Measurements from ENCODE around the gene ZFP1. TPM values are rescaled to one million over a fixed set of nuclear protein-coding genes. Genes with fewer than 3 reads are reported as not detected.
A peak's percentile ranks its signal among the peaks of the same experiment; 100 is the strongest.

ZFP1 gene
- total and polyA plus RNA-seq, 5 donors from 2014 or later, result 14.2 to 19.2 (median 16.5) TPM

- ATAC-seq (ENCODE audit: low read depth in 2 of 2), result no peak
- Histone ChIP-seq H3K27me3 (ENCODE audit: control insufficient read depth, insufficient read depth, low read length) (no peaks in the 10 kb centered on the region), H3K9me3 (ENCODE audit: control insufficient read depth in 2 of 2, low read length in 2 of 2) (no peaks in the 10 kb centered on the region), H3K27ac (ENCODE audit: insufficient read depth, low read length, poor library complexity, severe bottlenecking) (peak within 1 kb of the TSS; percentile 42), H3K4me1 (ENCODE audit: control insufficient read depth, insufficient read depth, low read length, poor library complexity, severe bottlenecking) (no peaks in the 10 kb centered on the region), H3K4me3 (ENCODE audit: low read depth, low read length) (peak within 1 kb of the TSS; percentile 87), H3K36me3 (ENCODE audit: control insufficient read depth, insufficient read depth, low read length) (no peaks in the 10 kb centered on the region)
- Mint-ChIP-seq H3K9me3 (no peaks in the 10 kb centered on the region), H3K27ac (peak within 1 kb of the TSS; percentile 94 to 98 (median 97)), H3K36me3 (no peaks in the 10 kb centered on the region), H3K4me1 (peaks cover 0 to 19% (median 5%) of the 10 kb centered on the region in 4 donors), H3K4me3 (peak within 1 kb of the TSS; percentile 67 to 91 (median 90)), H3K27me3 (no peaks in the 10 kb centered on the region)
- DNase-seq, result no peak
These were observed 70.1 kb downstream of the ZFP1 start, which contains the start of gene CTRB1 for GRCh38 chr16:75218256-75219076. Gene CTRB1, plus strand, starts transcription at chr16:75218988. Its CDS starts 20 bp downstream, at chr16:75219008.

- H3K27ac ChIP-seq (ENCODE audit: insufficient read depth, low read length, poor library complexity, severe bottlenecking), result peak overlapping the region; percentile 42
- Mint-ChIP-seq H3K27ac (peak overlapping the region; percentile 79 to 97 (median 94)), H3K27me3 (no peaks in the 10 kb centered on the region), H3K36me3 (no peaks in the 10 kb centered on the region), H3K9me3 (no peaks in the 10 kb centered on the region), H3K4me1 (peaks cover 0 to 19% (median 5%) of the 10 kb centered on the region in 4 donors), H3K4me3 (no peak overlapping the region)
- DNase-seq (no peak), ATAC-seq (ENCODE audit: low read depth in 2 of 2) (no peak)
- no peaks in the 10 kb centered on the region for H3K36me3 ChIP-seq (ENCODE audit: control insufficient read depth, insufficient read depth, low read length)
- H3K27me3 ChIP-seq (ENCODE audit: control insufficient read depth, insufficient read depth, low read length), result no peaks in the 10 kb centered on the region
- no peaks in the 10 kb centered on the region for H3K9me3 ChIP-seq (ENCODE audit: control insufficient read depth in 2 of 2, low read length in 2 of 2)
- no peak overlapping the region for H3K4me3 ChIP-seq (ENCODE audit: low read depth, low read length)
- H3K4me1 ChIP-seq (ENCODE audit: control insufficient read depth, insufficient read depth, low read length, poor library complexity, severe bottlenecking), result no peaks in the 10 kb centered on the region
These were observed 70.8 kb downstream of the ZFP1 start for GRCh38 chr16:75219088-75219487.

- no peaks in the 10 kb centered on the region for H3K4me1 ChIP-seq (ENCODE audit: control insufficient read depth, insufficient read depth, low read length, poor library complexity, severe bottlenecking)
- peak in 2 of 3 donors; percentile 37 to 75 for DNase-seq
- H3K27ac ChIP-seq (ENCODE audit: insufficient read depth, low read length, poor library complexity, severe bottlenecking), result peak overlapping the region; percentile 42
- Mint-ChIP-seq H3K4me1 (peaks cover 0 to 19% (median 5%) of the 10 kb centered on the region in 4 donors), H3K27me3 (no peaks in the 10 kb centered on the region), H3K27ac (peak overlapping the region; percentile 94 to 98 (median 97)), H3K36me3 (no peaks in the 10 kb centered on the region), H3K9me3 (no peaks in the 10 kb centered on the region), H3K4me3 (peak overlapping the region; percentile 67 to 91 (median 90))
- ATAC-seq (ENCODE audit: low read depth in 2 of 2), result peak; percentile 66 to 74
- H3K4me3 ChIP-seq (ENCODE audit: low read depth, low read length), result peak overlapping the region; percentile 87
- H3K9me3 ChIP-seq (ENCODE audit: control insufficient read depth in 2 of 2, low read length in 2 of 2), result no peaks in the 10 kb centered on the region
- no peaks in the 10 kb centered on the region for H3K36me3 ChIP-seq (ENCODE audit: control insufficient read depth, insufficient read depth, low read length)
- no peaks in the 10 kb centered on the region for H3K27me3 ChIP-seq (ENCODE audit: control insufficient read depth, insufficient read depth, low read length)
These were observed 71.5 kb downstream of the ZFP1 start for GRCh38 chr16:75219838-75220237.

Other genes with a start within 250 kb of the ZFP1 start
- gene WDR59, start 163.4 kb upstream of the ZFP1 start, total RNA-seq, result 89.2 TPM
- gene WDR59, start 163.4 kb upstream of the ZFP1 start, polyA plus RNA-seq, result 10 to 100 TPM; 11.4 to 14.9 (median 13.0) TPM
- gene ZNRF1, start 149.5 kb upstream of the ZFP1 start, total RNA-seq, result 15.1 TPM
- gene ZNRF1, start 149.5 kb upstream of the ZFP1 start, polyA plus RNA-seq, result 1 to 10 TPM; 3.2 to 8.6 (median 5.8) TPM
- not detected for gene LDHD, start 31.7 kb upstream of the ZFP1 start, total RNA-seq
- gene LDHD, start 31.7 kb upstream of the ZFP1 start, polyA plus RNA-seq, result under 1 TPM in 3 of 4 donors, not detected in 1; 0.10 to 0.32 (median 0.15) TPM
- gene CTRB2, start 58.6 kb downstream of the ZFP1 start, total RNA-seq, result not detected
- gene CTRB2, start 58.6 kb downstream of the ZFP1 start, polyA plus RNA-seq, result not detected
- gene CTRB1, start 70.5 kb downstream of the ZFP1 start, total RNA-seq, result not detected
- gene CTRB1, start 70.5 kb downstream of the ZFP1 start, polyA plus RNA-seq, result not detected
- 0.44 TPM for gene BCAR1, start 103.1 kb downstream of the ZFP1 start, total RNA-seq
- under 1 TPM in 2 of 4 donors, not detected in 2; 0.27 to 0.38 TPM for gene BCAR1, start 103.1 kb downstream of the ZFP1 start, polyA plus RNA-seq